Fibroblast of skin of right biceps (primary cell): ENCODE measurements around the gene MGAT5.

Source experiments
- DNase-seq: peaks from one replicate; pipeline ENCODE4 v3.0.0-alpha.2; 2013

Gene MGAT5

GRCh38 chr2:134232461-134232860 lies 21.4 kb upstream of the MGAT5 start:
- DNase-seq, result no peak

- DNase-seq, result peak; percentile 42
Observed at GRCh38 chr2:134232868-134233727, 20.8 kb upstream of the MGAT5 start.

- DNase-seq, result no peak
Observed at GRCh38 chr2:134233728-134234136, 20.1 kb upstream of the MGAT5 start.

- no peak for DNase-seq
Observed at GRCh38 chr2:134234535-134234934, 19.3 kb upstream of the MGAT5 start.

GRCh38 chr2:134235510-134236144 lies 18.2 kb upstream of the MGAT5 start:
- peak; percentile 49 for DNase-seq

- DNase-seq, result no peak
Observed at GRCh38 chr2:134238371-134238770, 15.5 kb upstream of the MGAT5 start.

GRCh38 chr2:134240061-134240460 lies 13.8 kb upstream of the MGAT5 start:
- no peak for DNase-seq

GRCh38 chr2:134241911-134242310 lies 12.0 kb upstream of the MGAT5 start:
- DNase-seq, result no peak

- DNase-seq, result no peak
Observed at GRCh38 chr2:134243244-134243643, 10.6 kb upstream of the MGAT5 start.

- DNase-seq, result peak; percentile 61
Observed at GRCh38 chr2:134244086-134244485, 9.8 kb upstream of the MGAT5 start.

GRCh38 chr2:134244587-134244986 lies 9.3 kb upstream of the MGAT5 start:
- DNase-seq, result no peak

GRCh38 chr2:134245340-134245984 lies 8.4 kb upstream of the MGAT5 start:
- DNase-seq, result peak; percentile 69

GRCh38 chr2:134246154-134246874 lies 7.6 kb upstream of the MGAT5 start:
- no peak for DNase-seq

- no peak for DNase-seq
Observed at GRCh38 chr2:134247679-134248078, 6.2 kb upstream of the MGAT5 start.

GRCh38 chr2:134248913-134249312 lies 5.0 kb upstream of the MGAT5 start:
- no peak for DNase-seq

- no peak for DNase-seq
Observed at GRCh38 chr2:134249755-134250154, 4.1 kb upstream of the MGAT5 start.

- no peak for DNase-seq
Observed at GRCh38 chr2:134250840-134251461, 2.9 kb upstream of the MGAT5 start.

GRCh38 chr2:134252092-134252750 lies 1.7 kb upstream of the MGAT5 start:
- DNase-seq, result peak; percentile 44

- no peak for DNase-seq
Observed at GRCh38 chr2:134253117-134253704, 661 bp upstream of the MGAT5 start.

- no peak for DNase-seq
Observed at GRCh38 chr2:134254824-134255223, 952 bp downstream of the MGAT5 start.

- no peak for DNase-seq
Observed at GRCh38 chr2:134256956-134257355, 3.1 kb downstream of the MGAT5 start.

GRCh38 chr2:134257509-134257908 lies 3.6 kb downstream of the MGAT5 start:
- no peak for DNase-seq
